Activated CD4-positive, CD25-positive, alpha-beta regulatory T cell treated with anti-CD3 and anti-CD28 coated beads, Interleukin-2, amount 50 U/mL, for 16 hours (primary cell): ENCODE measurements around the gene RBMY1J.
"Not testable (repeated sequence)": the region's sequence is repeated elsewhere in the genome, so short reads cannot be mapped to it uniquely, and the experiment has no call there.

ENCODE experiments used
- DNase-seq: peaks from one replicate; pipeline ENCODE4 v3.0.0-alpha.2; 2020; ENCODE audit warnings: low read depth, low spot score

RBMY1J gene

GRCh38 chrY:22403110-22403509 is at the start of gene RBMY1J:
Gene RBMY1J (plus strand): TSS chrY:22403410. CDS start chrY:22405448, 2,038 bp downstream.
- not testable (repeated sequence) for DNase-seq

- no peak for DNase-seq
Measured at GRCh38 chrY:22367416-22367815, 35.8 kb upstream of the RBMY1J start.

- DNase-seq, result no peak
Measured at GRCh38 chrY:22370623-22371022, 32.6 kb upstream of the RBMY1J start.

- DNase-seq, result no peak
Measured at GRCh38 chrY:22373494-22373893, 29.7 kb upstream of the RBMY1J start.

- not testable (repeated sequence) for DNase-seq
Measured at GRCh38 chrY:22444718-22445396, 41.6 kb downstream of the RBMY1J start.

DNA sequence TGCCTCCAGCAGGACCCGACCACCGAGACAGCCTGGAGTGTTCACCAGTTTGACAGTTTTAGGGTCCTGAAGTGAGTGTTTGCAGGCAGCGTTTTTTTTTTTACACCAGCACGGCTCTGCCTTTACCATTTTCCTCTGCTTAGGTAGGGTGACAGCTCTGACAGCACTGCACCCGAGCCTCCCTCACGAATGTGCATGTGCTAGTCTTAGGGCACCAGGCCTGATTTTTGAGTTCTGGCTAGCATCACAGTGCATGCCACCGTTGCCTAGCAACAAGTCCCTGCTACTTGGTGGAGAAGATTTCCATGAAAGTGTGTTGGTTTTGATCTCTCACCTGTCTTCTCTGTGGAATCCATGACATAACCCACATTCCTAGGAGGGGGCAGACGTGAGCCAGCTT is 52.3 kb downstream of the RBMY1J start:
- not testable (repeated sequence) for DNase-seq

GRCh38 chrY:22461962-22462361 is 58.8 kb downstream of the RBMY1J start:
- not testable (repeated sequence) for DNase-seq
